Rectal smooth muscle tissue (tissue), 1 donor: ENCODE results near the gene RAB38.

Experiments
- H3K27ac ChIP-seq: one replicate; pipeline ENCODE4 v1.7.0; 2013; ENCODE audit warnings: low read depth, low read length, inconsistent platforms
- H3K27me3 ChIP-seq: one replicate; pipeline ENCODE4 v1.7.0; 2013; ENCODE audit warnings: low read length; ENCODE audit not compliant: control insufficient read depth, insufficient read depth
- H3K36me3 ChIP-seq: one replicate; pipeline ENCODE4 v1.7.0; 2013; ENCODE audit warnings: low read length; ENCODE audit not compliant: control insufficient read depth, insufficient read depth
- H3K4me1 ChIP-seq: one replicate; pipeline ENCODE4 v1.7.0; 2013; ENCODE audit warnings: low read length; ENCODE audit not compliant: control insufficient read depth, insufficient read depth
- H3K4me3 ChIP-seq: one replicate; pipeline ENCODE4 v1.7.0; 2013; ENCODE audit warnings: low read length
- H3K9ac ChIP-seq: one replicate; pipeline ENCODE4 v1.7.0; 2013; ENCODE audit warnings: low read length

The RAB38 gene

GRCh38 chr11:88188251-88188931 is 13.1 kb upstream of the RAB38 start:
- H3K4me1 ChIP-seq: no peaks in the 10 kb centered on the region
- H3K36me3 ChIP-seq: no peaks in the 10 kb centered on the region
- no peaks in the 10 kb centered on the region for H3K27me3 ChIP-seq
- H3K9ac ChIP-seq: no peak overlapping the region
- H3K4me3 ChIP-seq: no peak overlapping the region
- H3K27ac ChIP-seq: no peak overlapping the region

DNA sequence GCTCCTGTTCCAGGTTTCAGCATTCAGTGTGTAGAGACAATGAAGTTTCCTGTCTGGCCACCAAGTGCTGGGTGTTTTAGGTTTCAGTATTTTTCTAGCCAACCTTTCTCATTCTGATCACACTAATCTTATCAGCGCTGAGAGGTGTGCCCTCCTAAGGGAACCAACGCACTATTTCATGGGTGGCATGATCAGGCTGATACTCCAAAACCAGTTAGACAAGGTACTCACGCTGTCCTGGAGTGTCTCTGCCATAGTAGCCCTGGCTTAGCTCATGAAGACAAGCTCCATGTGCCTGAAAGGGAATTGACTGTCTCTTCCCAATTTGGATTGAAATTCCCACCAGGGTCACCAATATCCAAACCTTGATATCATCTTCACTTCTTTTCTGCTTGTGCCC is 8.0 kb upstream of the RAB38 start:
- Histone ChIP-seq H3K4me1 (no peaks in the 10 kb centered on the region), H3K27me3 (no peaks in the 10 kb centered on the region), H3K36me3 (no peaks in the 10 kb centered on the region), H3K27ac (no peak overlapping the region), H3K9ac (no peak overlapping the region), H3K4me3 (no peak overlapping the region)

GRCh38 chr11:88181776-88182175 is 6.5 kb upstream of the RAB38 start:
- Histone ChIP-seq H3K4me1 (no peaks in the 10 kb centered on the region), H3K27ac (no peak overlapping the region), H3K36me3 (no peaks in the 10 kb centered on the region), H3K9ac (no peak overlapping the region), H3K27me3 (no peaks in the 10 kb centered on the region), H3K4me3 (no peak overlapping the region)

DNA sequence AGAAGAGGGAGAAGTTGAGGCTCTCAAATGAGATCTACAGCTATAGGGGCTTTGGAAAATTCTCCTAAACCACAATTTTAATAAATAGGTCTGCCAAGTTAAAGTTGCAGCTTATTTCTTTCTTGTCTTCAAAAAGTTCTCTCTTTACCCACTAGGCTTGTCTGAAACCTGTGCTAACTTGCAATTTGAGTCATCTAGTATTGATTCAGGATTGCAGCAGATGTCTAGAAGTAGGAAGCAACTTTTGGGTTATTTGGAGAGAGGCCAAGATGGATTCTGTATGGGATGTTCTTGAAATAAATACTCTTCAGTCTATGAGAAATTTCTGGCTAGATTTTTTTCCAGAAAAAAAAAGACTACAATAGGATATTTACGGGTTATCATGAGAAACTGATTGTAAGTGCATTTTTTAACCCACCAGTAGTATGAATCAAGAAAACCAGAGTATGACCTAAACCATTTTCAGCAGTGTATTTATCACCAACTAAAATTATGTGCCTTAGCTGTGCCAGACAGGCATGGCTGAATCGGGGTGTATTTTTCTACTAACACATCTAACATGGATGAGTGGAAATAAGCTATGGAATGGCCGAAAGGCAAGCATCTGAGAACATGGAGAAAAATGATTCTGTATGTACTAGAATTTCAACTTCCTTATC is 4.9 kb upstream of the RAB38 start:
- no peaks in the 10 kb centered on the region for H3K4me1 ChIP-seq
- H3K27ac ChIP-seq: no peak overlapping the region
- H3K36me3 ChIP-seq: no peaks in the 10 kb centered on the region
- H3K4me3 ChIP-seq: no peak overlapping the region
- no peaks in the 10 kb centered on the region for H3K27me3 ChIP-seq
- no peak overlapping the region for H3K9ac ChIP-seq

GRCh38 chr11:88179141-88179540 is 3.9 kb upstream of the RAB38 start:
- no peaks in the 10 kb centered on the region for H3K27me3 ChIP-seq
- H3K9ac ChIP-seq: no peak overlapping the region
- no peak overlapping the region for H3K4me3 ChIP-seq
- no peaks in the 10 kb centered on the region for H3K36me3 ChIP-seq
- H3K4me1 ChIP-seq: no peaks in the 10 kb centered on the region
- H3K27ac ChIP-seq: no peak overlapping the region

DNA sequence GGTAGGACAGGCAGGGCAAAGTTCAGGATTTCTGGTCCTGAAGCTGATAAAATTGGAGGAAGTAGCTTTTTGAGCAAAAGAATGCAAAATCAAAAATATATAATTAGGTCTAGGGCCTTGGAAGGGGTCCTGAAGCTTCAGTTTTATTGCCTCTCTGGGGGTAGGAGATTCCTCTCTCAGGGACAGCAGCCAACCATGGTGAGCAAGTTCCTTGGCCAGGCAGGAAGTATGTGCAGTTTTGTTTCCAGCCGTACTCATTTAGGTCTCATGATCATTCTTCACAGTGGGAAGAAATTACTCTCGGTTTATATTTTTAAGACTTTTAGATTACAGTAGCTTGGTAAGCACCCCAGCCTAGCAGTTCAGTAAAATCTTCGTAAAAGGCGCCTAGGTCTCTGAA is 2.9 kb upstream of the RAB38 start:
- Histone ChIP-seq H3K9ac (no peak overlapping the region), H3K27me3 (no peaks in the 10 kb centered on the region), H3K27ac (no peak overlapping the region), H3K4me3 (no peak overlapping the region), H3K4me1 (peaks cover 3% of the 10 kb centered on the region), H3K36me3 (no peaks in the 10 kb centered on the region)

GRCh38 chr11:88175569-88176075 is 379 bp upstream of the RAB38 start:
- H3K4me3 ChIP-seq: peak overlapping the region; percentile 13
- no peak overlapping the region for H3K9ac ChIP-seq
- H3K27me3 ChIP-seq: no peaks in the 10 kb centered on the region
- H3K4me1 ChIP-seq: peaks cover 4% of the 10 kb centered on the region
- H3K36me3 ChIP-seq: no peaks in the 10 kb centered on the region
- H3K27ac ChIP-seq: no peak overlapping the region

DNA sequence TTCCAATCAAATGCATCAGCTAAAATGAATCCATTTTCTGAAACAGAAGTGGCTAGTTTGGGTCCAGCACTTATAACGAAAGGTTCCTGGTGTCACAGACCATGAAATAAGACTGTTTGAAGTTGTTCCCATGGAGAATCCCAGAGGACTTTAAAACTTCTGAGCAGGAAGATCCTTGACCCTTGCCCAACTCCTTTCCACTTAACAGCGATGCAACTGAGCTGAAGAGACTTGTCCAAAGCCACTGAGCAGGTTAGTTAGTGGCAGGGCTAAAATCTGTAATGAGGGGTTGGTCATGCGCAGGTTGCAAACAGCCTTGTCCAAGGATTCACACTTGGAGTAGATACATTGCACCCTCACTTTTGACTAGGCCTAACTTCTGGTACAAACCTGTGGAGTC is 1.3 kb downstream of the RAB38 start:
- Histone ChIP-seq H3K27me3 (no peaks in the 10 kb centered on the region), H3K9ac (no peak overlapping the region), H3K4me3 (no peak overlapping the region), H3K4me1 (peaks cover 4% of the 10 kb centered on the region), H3K36me3 (no peaks in the 10 kb centered on the region), H3K27ac (no peak overlapping the region)

DNA sequence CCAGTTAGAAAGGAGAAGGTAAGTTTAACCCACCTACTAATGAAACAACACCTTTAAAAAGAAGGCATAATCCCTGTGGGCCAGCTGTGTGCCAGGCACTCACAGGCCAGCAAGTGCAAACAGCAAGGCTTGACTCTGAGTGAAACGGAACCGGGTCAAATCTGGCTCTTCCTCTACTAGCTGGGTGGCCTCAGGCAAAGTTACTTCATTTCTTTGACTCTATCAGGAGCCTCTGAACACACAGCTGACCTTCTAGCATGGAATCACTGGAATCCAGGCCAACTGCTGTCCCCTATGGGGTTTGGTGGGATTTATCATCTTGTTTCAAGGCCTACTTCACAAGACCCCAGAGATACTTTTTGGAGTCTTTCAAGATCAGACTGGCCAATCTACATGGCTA is 3.3 kb downstream of the RAB38 start:
- H3K27ac ChIP-seq: no peak overlapping the region
- no peak overlapping the region for H3K4me3 ChIP-seq
- peaks cover 4% of the 10 kb centered on the region for H3K4me1 ChIP-seq
- H3K27me3 ChIP-seq: no peaks in the 10 kb centered on the region
- no peaks in the 10 kb centered on the region for H3K36me3 ChIP-seq
- H3K9ac ChIP-seq: no peak overlapping the region

- Histone ChIP-seq H3K27me3 (no peaks in the 10 kb centered on the region), H3K4me3 (no peak overlapping the region), H3K27ac (no peak overlapping the region), H3K9ac (no peak overlapping the region), H3K4me1 (peaks cover 4% of the 10 kb centered on the region), H3K36me3 (no peaks in the 10 kb centered on the region)
Observed at GRCh38 chr11:88170673-88171072, 4.6 kb downstream of the RAB38 start.

DNA sequence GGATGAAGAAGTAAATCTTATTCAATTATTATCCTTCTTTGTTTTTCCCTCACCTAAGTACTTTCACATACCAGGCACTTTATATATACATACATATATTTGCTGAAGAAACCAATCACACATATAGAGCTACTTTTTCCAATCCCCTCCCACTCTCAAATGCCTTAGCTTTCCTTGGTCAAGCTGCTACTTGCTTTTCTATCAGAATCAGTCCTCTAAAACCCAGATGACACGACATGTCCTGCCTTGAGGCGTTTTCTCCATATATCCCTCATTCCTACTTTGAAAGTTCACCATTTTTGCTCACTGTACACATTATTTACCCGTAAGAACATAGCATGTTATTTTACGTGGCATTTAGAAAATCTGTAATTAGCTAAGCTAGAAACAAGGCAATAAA is 5.4 kb downstream of the RAB38 start:
- Histone ChIP-seq H3K27ac (no peak overlapping the region), H3K9ac (no peak overlapping the region), H3K36me3 (no peaks in the 10 kb centered on the region), H3K27me3 (no peaks in the 10 kb centered on the region), H3K4me3 (no peak overlapping the region), H3K4me1 (peaks cover 4% of the 10 kb centered on the region)

DNA sequence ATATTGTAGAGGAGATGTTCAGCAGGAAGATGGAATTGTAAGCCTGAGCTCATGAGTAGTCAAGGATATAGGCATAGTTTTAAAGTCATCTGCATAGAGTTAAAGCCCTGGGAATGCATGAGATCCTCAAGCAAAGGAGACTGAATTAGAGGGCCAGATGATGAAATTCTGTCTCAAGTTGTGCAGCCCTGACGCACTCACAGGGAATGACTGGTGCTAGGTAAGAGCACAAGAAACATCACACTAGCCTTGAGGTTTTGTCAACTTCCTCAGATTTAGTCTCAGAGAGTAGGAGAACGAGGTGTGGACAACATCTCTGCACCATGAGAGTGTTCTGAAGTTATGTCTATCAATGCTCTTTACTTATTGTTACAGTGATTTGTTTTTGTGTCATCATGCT is 5.8 kb downstream of the RAB38 start:
- no peaks in the 10 kb centered on the region for H3K36me3 ChIP-seq
- peaks cover 4% of the 10 kb centered on the region for H3K4me1 ChIP-seq
- H3K4me3 ChIP-seq: no peak overlapping the region
- H3K27ac ChIP-seq: no peak overlapping the region
- no peak overlapping the region for H3K9ac ChIP-seq
- no peaks in the 10 kb centered on the region for H3K27me3 ChIP-seq

DNA sequence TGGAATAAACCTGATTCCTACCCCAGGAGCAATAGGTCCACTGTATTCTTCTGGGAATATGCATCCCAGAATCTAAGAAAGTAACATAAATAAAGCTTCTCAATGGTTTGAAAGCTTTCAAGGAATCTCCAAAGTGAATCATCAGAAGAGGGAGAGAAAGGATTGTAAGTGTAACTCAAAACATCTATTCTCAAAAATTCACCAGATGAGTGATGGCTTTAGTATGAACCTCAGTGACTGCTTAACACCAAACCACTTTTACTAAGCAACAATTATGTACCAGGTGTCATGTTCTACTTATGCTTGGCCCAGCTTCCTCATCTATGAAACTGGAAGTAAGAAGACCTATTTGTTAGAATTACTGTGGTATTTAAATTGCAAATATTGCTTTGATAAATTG is 7.4 kb downstream of the RAB38 start:
- H3K27ac ChIP-seq: no peak overlapping the region
- H3K4me3 ChIP-seq: no peak overlapping the region
- H3K27me3 ChIP-seq: no peaks in the 10 kb centered on the region
- no peaks in the 10 kb centered on the region for H3K4me1 ChIP-seq
- H3K9ac ChIP-seq: no peak overlapping the region
- H3K36me3 ChIP-seq: no peaks in the 10 kb centered on the region
